Right ventricle myocardium inferior (tissue), 1 donor: ENCODE results near the gene ASIP. TPM values are rescaled to one million over a fixed set of nuclear protein-coding genes. Genes with fewer than 3 reads are reported as not detected.
"Not testable (repeated sequence)": the region's sequence is repeated elsewhere in the genome, so short reads cannot be mapped to it uniquely, and the experiment has no call there.

Experiments used
- ATAC-seq: fragments of 200-7000 bp; cut with Tn5 transposase; one replicate; pipeline ENCODE4 v1.9.1; 2020; ENCODE audit warnings: mild to moderate bottlenecking, moderate library complexity
- DNase-seq: peaks from one replicate; pipeline ENCODE4 v3.0.0; 2021; ENCODE audit errors: missing footprints
- intact Hi-C: fragments of 100-400 bp; cut with DNase I; formaldehyde crosslinking; loops from one replicate; pipeline ENCODE4 v1.11.0; 2022
- total RNA-seq: library from RNA; stranded (reverse); fragmentation: NEBNext Ultra II Directional; extraction: Animal tissue kit (Norgen Biotek cat#: 25700); gene quantifications from one replicate; pipeline ENCODE4 v1.2.1, GENCODE V29; 2021
- donor health status: DM: no; HTN: yes; CAD: no; lungs with severe emphysema.

The ASIP gene
- total RNA-seq, 1 donor from 2014 or later = 15.0 TPM

- intact Hi-C loops = loop anchor here (5.0 kb wide), 1 partner anchor 32 kb away; the partner anchor contains the start of gene AHCY
- no peak for DNase-seq
- ATAC-seq = peak; percentile 69
Observed at GRCh38 chr20:34269996-34270627, 28.9 kb downstream of the ASIP start.

- ATAC-seq (no peak), DNase-seq (no peak)
- intact Hi-C loops = no loop called here
Observed at GRCh38 chr20:34271956-34272355, 30.7 kb downstream of the ASIP start.

- intact Hi-C loops = no loop called here
- DNase-seq (no peak), ATAC-seq (no peak)
Observed at GRCh38 chr20:34274694-34275093, 33.5 kb downstream of the ASIP start.

- ATAC-seq (no peak), DNase-seq (no peak)
- intact Hi-C loops = no loop called here
Observed at GRCh38 chr20:34281177-34281576, 40.0 kb downstream of the ASIP start.

- intact Hi-C loops = no loop called here
- DNase-seq = no peak
- ATAC-seq = no peak
Observed at GRCh38 chr20:34282041-34282440, 40.8 kb downstream of the ASIP start.

- ATAC-seq = no peak
- DNase-seq = no peak
- intact Hi-C loops = no loop called here
Observed at GRCh38 chr20:34283844-34284243, 42.6 kb downstream of the ASIP start.

GRCh38 chr20:34285450-34285849 lies 44.2 kb downstream of the ASIP start:
- no peak for ATAC-seq
- no peak for DNase-seq
- intact Hi-C loops = no loop called here

GRCh38 chr20:34287500-34287899 lies 46.3 kb downstream of the ASIP start:
- DNase-seq, ATAC-seq, intact Hi-C loops: not testable (repeated sequence)

- intact Hi-C loops = no loop called here
- no peak for ATAC-seq
Observed at GRCh38 chr20:34290471-34290870, 49.2 kb downstream of the ASIP start.

GRCh38 chr20:34292496-34292895 lies 51.3 kb downstream of the ASIP start:
- DNase-seq (no peak), ATAC-seq (no peak)
- intact Hi-C loops = no loop called here

More at GRCh38 chr20:34290471-34290870, 49.2 kb downstream of the ASIP start:
- no peak for DNase-seq

GRCh38 chr20:34293119-34293518 lies 51.9 kb downstream of the ASIP start:
- ATAC-seq = no peak
- intact Hi-C loops = no loop called here
- no peak for DNase-seq

- intact Hi-C loops = no loop called here
- no peak for ATAC-seq
- DNase-seq = no peak
Observed at GRCh38 chr20:34293589-34293988, 52.4 kb downstream of the ASIP start.

GRCh38 chr20:34294563-34294962 lies 53.3 kb downstream of the ASIP start:
- ATAC-seq = no peak
- intact Hi-C loops = no loop called here
- DNase-seq = no peak

- no peak for ATAC-seq
- intact Hi-C loops = no loop called here
- no peak for DNase-seq
Observed at GRCh38 chr20:34295284-34295683, 54.1 kb downstream of the ASIP start.

GRCh38 chr20:34296468-34296867 lies 55.2 kb downstream of the ASIP start:
- ATAC-seq (no peak), DNase-seq (no peak)
- intact Hi-C loops = no loop called here

GRCh38 chr20:34298294-34298784 lies 57.1 kb downstream of the ASIP start:
- intact Hi-C loops, ATAC-seq: not testable (repeated sequence)

GRCh38 chr20:34299556-34300255 lies 58.5 kb downstream of the ASIP start:
- ATAC-seq = no peak
- intact Hi-C loops = loop anchor here (5.0 kb wide), 2 partner anchors 32 to 107 kb away; no protein-coding TSS in a partner anchor
- DNase-seq = no peak

More at GRCh38 chr20:34298294-34298784, 57.1 kb downstream of the ASIP start:
- DNase-seq = not testable (repeated sequence)

GRCh38 chr20:34300256-34300806 lies 59.1 kb downstream of the ASIP start:
- DNase-seq (no peak), ATAC-seq (no peak)
- intact Hi-C loops = loop anchor here (5.0 kb wide), 2 partner anchors 33 to 108 kb away; no protein-coding TSS in a partner anchor

GRCh38 chr20:34300809-34301586 lies 59.8 kb downstream of the ASIP start:
- peak; percentile 23 for ATAC-seq
- intact Hi-C loops = loop anchor here (5.0 kb wide), 2 partner anchors 34 to 109 kb away; no protein-coding TSS in a partner anchor

More at GRCh38 chr20:34300809-34301586, 59.8 kb downstream of the ASIP start:
- no peak for DNase-seq
